ENCODE data around the gene NR1I3. TPM values are rescaled to one million over a fixed set of nuclear protein-coding genes. Genes with fewer than 3 reads are reported as not detected.

Gene NR1I3
- total and polyA plus RNA-seq, 2 of the 13 experiments (the other 11 are each of a cell fraction or from before 2014, with no cell fraction given): 0.62 to 0.95 TPM

- TF ChIP-seq ATF2 (CRISPR knock-in tag; IDR thresholded peaks at IDR 0.05) (peak; percentile 61; the same call in 1 of the 2 replicates), ZNF276 (CRISPR knock-in tag; IDR thresholded peaks at IDR 0.05; ENCODE audit: low read depth) (no peak), SMAD9 (CRISPR knock-in tag; IDR thresholded peaks at IDR 0.05) (no peak), ZBTB40 (IDR thresholded peaks at IDR 0.05) (no peak), ZBTB40 (CRISPR knock-in tag; IDR thresholded peaks at IDR 0.05) (peak; percentile 43; the same call in 1 of the 2 replicates), SKI (IDR thresholded peaks at IDR 0.05; ENCODE audit: partially characterized antibody) (peak; percentile 73), PBX2 (CRISPR knock-in tag; IDR thresholded peaks at IDR 0.05) (no peak), E2F2 (CRISPR knock-in tag; IDR thresholded peaks at IDR 0.05; ENCODE audit: borderline replicate concordance) (no peak), TAF15 (IDR thresholded peaks at IDR 0.05; ENCODE audit: low read depth, low read length, poor library complexity, severe bottlenecking) (no peak), IKZF4 (CRISPR knock-in tag; IDR thresholded peaks at IDR 0.05; ENCODE audit: borderline replicate concordance, low read depth, not compliant biosample characterization) (no peak), ZNF564 (CRISPR knock-in tag; IDR thresholded peaks at IDR 0.05) (no peak)
Observed at GRCh38 chr1:161238039-161238473, at the start of gene NR1I3 (continued).
